22Rv1 (cell line): ENCODE results near the gene RAB27B.

ENCODE experiments used
- H3K27ac ChIP-seq: fragments of 450-650 bp; 2 replicates; pipeline ENCODE4 v1.5.1; 2017
- ZFX ChIP-seq: fragments of 450-650 bp; IDR thresholded peaks from 2 replicates; pipeline ENCODE4 v1.6.1; 2017; ENCODE audit warnings: antibody characterized with exemption, borderline replicate concordance
- TF ChIP-seq, protein P1 (sequence below): fragments of 450-650 bp; IDR thresholded peaks from 2 replicates; pipeline ENCODE4 v1.5.1; 2017; ENCODE audit warnings: mild to moderate bottlenecking

The RAB27B gene

DNA sequence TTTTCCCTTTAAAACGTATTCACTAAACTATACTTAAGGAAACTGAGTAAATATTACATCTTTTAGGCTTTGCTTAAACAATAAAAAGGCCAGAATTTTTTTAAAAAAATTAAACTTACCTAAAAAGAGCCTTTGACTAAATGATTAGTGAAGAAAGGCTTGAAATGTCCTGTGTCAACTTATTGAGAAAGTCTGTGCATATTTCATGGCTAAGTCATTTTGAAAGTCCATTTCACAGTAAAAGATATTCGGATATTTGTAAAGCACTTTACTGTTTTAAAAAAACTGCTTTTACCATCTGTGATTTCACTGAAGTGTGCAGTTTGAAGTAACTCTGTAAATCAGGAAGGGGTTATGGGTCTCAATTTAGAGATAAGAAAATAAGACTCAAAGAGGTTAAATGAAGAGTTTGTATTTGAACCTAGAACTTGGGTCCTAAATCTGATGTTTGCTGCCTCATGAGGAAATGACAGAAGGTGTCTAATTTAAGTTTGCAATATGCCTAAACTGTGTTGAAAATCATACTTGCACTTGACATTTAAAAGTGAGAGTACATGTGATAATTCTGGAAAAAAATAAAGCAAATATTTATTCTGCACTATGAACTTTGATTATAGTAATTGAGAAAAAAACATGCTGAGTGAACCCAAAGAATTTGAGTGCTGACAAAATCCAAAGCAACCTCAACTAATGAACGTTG is 50.5 kb downstream of the RAB27B start:
- TF ChIP-seq ZFX: no peak
- TF ChIP-seq, protein P1, sequence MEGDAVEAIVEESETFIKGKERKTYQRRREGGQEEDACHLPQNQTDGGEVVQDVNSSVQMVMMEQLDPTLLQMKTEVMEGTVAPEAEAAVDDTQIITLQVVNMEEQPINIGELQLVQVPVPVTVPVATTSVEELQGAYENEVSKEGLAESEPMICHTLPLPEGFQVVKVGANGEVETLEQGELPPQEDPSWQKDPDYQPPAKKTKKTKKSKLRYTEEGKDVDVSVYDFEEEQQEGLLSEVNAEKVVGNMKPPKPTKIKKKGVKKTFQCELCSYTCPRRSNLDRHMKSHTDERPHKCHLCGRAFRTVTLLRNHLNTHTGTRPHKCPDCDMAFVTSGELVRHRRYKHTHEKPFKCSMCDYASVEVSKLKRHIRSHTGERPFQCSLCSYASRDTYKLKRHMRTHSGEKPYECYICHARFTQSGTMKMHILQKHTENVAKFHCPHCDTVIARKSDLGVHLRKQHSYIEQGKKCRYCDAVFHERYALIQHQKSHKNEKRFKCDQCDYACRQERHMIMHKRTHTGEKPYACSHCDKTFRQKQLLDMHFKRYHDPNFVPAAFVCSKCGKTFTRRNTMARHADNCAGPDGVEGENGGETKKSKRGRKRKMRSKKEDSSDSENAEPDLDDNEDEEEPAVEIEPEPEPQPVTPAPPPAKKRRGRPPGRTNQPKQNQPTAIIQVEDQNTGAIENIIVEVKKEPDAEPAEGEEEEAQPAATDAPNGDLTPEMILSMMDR: no peak

DNA sequence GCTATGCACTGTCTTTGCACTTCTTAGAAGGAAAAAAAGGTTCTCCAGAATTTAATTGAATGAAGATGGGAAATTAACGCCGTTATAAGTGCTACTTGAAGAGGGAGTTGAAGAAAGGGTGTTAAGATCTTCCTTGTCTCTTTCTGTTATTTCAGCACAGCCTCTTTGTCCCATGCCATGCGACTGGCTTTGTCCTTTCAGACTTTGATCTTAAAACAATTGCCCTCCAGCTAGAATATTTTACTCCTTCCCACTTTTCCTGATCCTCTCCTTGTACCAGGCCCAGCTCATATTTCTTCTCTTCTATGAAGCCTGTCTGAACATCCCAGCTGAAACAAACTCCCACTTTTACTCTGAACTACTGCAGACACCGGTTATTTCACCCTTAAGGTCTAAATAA is 51.4 kb downstream of the RAB27B start:
- TF ChIP-seq, protein P1: no peak
- no peak for TF ChIP-seq ZFX

More for the DNA sequence above, 50.5 kb downstream of the RAB27B start:
- H3K27ac ChIP-seq: no peak overlapping the region

DNA sequence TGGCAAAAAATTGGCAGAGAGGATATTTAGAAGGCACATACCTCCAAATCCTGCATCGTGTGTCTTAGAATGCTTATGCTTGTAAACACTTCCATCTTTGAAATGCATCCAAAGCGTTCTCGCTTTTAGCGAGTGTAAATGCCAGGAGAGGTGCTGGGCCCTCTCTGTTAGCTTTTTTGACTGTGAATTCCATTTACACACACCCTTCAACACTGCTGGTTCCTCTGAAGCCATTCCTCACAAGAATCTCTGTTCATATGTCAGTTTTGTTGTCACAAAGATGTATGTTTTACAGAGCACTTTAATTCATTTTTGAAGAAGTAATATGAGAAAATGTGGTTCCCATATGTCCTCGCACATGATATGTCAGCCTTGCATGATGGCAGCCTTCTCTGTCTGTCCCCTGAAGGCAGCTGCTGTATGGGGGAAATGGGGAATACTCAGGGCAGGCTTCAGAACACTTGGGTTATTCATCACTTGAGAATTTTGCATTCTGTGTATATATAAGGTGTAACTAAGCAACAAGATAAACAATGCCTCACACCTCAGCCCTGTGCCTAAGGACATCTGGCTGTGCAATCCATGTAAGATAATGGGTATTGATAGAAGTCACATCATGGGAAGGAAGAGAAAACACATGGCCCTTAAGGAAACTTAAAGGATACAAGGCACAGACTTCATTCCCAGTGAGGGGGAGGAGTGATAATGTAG is 52.3 kb downstream of the RAB27B start:
- no peak overlapping the region for H3K27ac ChIP-seq
- no peak for TF ChIP-seq ZFX
- TF ChIP-seq, protein P1: no peak

More for the DNA sequence above, 51.4 kb downstream of the RAB27B start:
- H3K27ac ChIP-seq: no peak overlapping the region

DNA sequence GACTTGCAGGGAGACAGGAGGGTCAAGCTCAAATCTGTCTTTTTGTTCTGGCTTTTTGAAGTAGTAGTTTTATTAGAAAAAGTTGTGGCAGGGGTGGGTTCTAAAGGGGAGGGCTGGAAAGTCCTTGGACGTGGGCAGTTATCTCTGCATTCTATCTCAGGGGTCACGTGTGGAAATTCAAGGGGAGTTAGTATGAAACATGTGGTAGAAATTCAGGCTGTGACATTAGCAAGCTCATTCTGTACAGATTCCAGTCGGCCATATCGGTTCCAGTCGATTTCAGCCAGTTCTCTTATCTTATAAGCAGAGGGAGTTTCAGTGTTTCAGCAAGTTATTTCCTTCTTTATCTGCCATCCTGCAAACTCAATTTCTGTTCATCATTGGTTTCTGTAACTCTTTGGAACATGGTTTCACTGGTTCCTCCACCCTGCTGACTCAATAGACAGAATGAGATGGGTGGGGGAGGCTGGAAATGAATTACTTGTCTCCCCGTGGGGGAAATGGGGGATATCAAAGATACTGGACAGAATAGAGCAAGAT is 53.0 kb downstream of the RAB27B start:
- no peak overlapping the region for H3K27ac ChIP-seq
- no peak for TF ChIP-seq ZFX
- TF ChIP-seq, protein P1: no peak

DNA sequence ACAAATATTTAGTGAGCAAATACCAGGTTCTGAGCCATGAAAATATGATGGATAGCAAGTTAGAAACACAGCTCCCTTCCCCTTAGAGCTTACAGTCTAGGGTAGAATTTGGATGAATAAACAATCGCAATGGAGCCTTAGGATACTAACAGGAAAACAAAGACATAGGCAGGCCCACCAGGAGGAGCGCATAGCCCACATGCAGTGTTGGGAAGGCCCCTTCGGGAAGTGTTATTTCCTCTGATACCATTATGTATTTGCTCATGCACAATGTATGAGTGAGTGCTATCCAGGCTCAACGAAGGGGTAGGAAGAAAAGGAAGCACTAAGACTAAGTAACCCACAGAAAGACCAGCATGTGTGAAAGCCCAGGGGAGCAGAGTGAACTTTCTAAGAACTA is 54.0 kb downstream of the RAB27B start:
- no peak overlapping the region for H3K27ac ChIP-seq
- TF ChIP-seq ZFX: no peak
- TF ChIP-seq, protein P1: no peak

DNA sequence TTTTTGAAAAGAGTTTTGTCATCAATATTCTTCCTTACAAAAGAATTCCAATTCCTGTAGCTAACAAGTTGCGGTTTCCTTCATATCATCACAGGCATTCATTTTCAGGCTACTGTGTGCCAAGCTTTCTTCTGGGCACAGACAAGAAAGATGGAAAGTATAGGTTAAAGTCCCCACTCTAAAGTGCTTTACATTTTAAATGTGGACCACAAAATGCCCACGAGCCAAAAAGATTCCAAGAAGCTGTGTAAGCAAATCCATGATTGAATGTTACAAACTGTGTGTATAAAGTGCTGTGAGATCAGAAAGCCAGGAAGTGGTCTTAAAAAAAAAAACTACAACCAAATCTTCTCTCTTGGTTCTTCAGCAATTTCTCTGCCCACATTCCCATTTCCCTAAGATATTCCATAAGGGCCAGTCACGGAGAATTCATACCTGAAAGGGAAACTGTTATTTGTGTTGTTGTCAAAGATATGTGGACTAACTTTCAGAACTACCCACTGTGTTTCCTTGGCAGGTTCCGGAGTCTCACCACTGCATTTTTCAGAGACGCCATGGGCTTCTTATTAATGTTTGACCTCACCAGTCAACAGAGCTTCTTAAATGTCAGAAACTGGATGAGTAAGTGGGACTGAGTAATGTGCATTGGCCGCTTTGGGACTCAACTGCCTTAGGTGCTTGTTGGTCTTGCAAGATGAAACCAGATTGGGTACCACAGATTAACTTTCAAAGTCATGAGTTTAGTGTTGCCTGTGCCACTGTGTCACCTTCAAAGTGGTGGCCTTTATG is 55.7 kb downstream of the RAB27B start:
- H3K27ac ChIP-seq: no peak overlapping the region
- TF ChIP-seq ZFX: no peak
- TF ChIP-seq, protein P1: no peak
